G401.6 (cell line): ENCODE measurements around the gene SDR42E2.
"Not testable (repeated sequence)": the region's sequence is repeated elsewhere in the genome, so short reads cannot be mapped to it uniquely, and the experiment has no call there.

Experiments
- FAIRE-seq: peaks from 2 replicates; lab custom pipeline; 2012; peaks lifted over from hg19 to GRCh38; lab: Jason Lieb, UNC

SDR42E2 gene

GRCh38 chr16:22161999-22162655 lies at the start of gene SDR42E2:
SDR42E2 (plus strand) TSS chr16:22162506; CDS start chr16:22165583, 3,077 bp downstream.
- no peak for FAIRE-seq

GRCh38 chr16:22116095-22116700 lies 46.1 kb upstream of the SDR42E2 start:
- FAIRE-seq, result no peak

- no peak for FAIRE-seq
Observed at GRCh38 chr16:22117609-22118008, 44.7 kb upstream of the SDR42E2 start.

GRCh38 chr16:22120440-22120839 lies 41.9 kb upstream of the SDR42E2 start:
- no peak for FAIRE-seq

- no peak for FAIRE-seq
Observed at GRCh38 chr16:22122239-22122638, 40.1 kb upstream of the SDR42E2 start.

GRCh38 chr16:22123146-22123545 lies 39.2 kb upstream of the SDR42E2 start:
- peak; percentile 61 for FAIRE-seq

- no peak for FAIRE-seq
Observed at GRCh38 chr16:22123759-22124490, 38.4 kb upstream of the SDR42E2 start.

GRCh38 chr16:22124583-22125284 lies 37.6 kb upstream of the SDR42E2 start:
- no peak for FAIRE-seq

- no peak for FAIRE-seq
Observed at GRCh38 chr16:22126037-22126558, 36.2 kb upstream of the SDR42E2 start.

GRCh38 chr16:22128537-22128936 lies 33.8 kb upstream of the SDR42E2 start:
- FAIRE-seq, result not testable (repeated sequence)

- no peak for FAIRE-seq
Observed at GRCh38 chr16:22130528-22130927, 31.8 kb upstream of the SDR42E2 start.

- FAIRE-seq, result no peak
Observed at GRCh38 chr16:22132801-22133200, 29.5 kb upstream of the SDR42E2 start.

GRCh38 chr16:22138482-22138881 lies 23.8 kb upstream of the SDR42E2 start:
- no peak for FAIRE-seq

- FAIRE-seq, result no peak
Observed at GRCh38 chr16:22139008-22139407, 23.3 kb upstream of the SDR42E2 start.

- FAIRE-seq, result no peak
Observed at GRCh38 chr16:22139732-22140131, 22.6 kb upstream of the SDR42E2 start.

- no peak for FAIRE-seq
Observed at GRCh38 chr16:22141767-22142166, 20.5 kb upstream of the SDR42E2 start.

- FAIRE-seq, result no peak
Observed at GRCh38 chr16:22144520-22144919, 17.8 kb upstream of the SDR42E2 start.

- FAIRE-seq, result no peak
Observed at GRCh38 chr16:22147853-22148252, 14.5 kb upstream of the SDR42E2 start.

- FAIRE-seq, result no peak
Observed at GRCh38 chr16:22151246-22151998, 10.9 kb upstream of the SDR42E2 start.

- no peak for FAIRE-seq
Observed at GRCh38 chr16:22152316-22152715, 10.0 kb upstream of the SDR42E2 start.

GRCh38 chr16:22153078-22153477 lies 9.2 kb upstream of the SDR42E2 start:
- FAIRE-seq, result not testable (repeated sequence)

GRCh38 chr16:22161401-22161800 lies 905 bp upstream of the SDR42E2 start:
- no peak for FAIRE-seq
